ENCODE measurements around the gene GRN.

DNA sequence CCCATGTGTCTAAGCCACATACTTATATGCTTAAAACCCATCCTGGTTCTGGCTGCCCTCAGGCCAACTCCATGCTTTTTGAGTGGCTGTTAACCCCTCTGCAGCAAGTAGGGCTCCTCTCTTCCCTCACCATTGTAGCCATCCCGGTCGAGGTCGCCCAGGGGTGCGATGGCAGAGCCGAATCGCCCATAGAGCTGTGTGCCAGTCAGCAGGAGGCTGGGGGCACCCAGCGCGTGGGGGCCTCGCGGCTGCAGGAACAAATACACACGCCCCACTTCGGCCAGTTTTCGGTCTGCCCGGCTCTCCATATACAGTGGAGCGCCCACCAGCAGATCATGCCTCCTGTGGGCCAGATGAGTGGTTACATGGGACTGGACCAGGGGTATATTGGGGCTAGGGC lies 38.3 kb downstream of the GRN start:
- TF ChIP-seq EP300 (IDR thresholded peaks at IDR 0.05; ENCODE audit: borderline replicate concordance) (no peak), YY1 (IDR thresholded peaks at IDR 0.05; ENCODE audit: low read depth) (no peak)
